Measurements from ENCODE around the gene ATP5PB.

Gene ATP5PB

DNA sequence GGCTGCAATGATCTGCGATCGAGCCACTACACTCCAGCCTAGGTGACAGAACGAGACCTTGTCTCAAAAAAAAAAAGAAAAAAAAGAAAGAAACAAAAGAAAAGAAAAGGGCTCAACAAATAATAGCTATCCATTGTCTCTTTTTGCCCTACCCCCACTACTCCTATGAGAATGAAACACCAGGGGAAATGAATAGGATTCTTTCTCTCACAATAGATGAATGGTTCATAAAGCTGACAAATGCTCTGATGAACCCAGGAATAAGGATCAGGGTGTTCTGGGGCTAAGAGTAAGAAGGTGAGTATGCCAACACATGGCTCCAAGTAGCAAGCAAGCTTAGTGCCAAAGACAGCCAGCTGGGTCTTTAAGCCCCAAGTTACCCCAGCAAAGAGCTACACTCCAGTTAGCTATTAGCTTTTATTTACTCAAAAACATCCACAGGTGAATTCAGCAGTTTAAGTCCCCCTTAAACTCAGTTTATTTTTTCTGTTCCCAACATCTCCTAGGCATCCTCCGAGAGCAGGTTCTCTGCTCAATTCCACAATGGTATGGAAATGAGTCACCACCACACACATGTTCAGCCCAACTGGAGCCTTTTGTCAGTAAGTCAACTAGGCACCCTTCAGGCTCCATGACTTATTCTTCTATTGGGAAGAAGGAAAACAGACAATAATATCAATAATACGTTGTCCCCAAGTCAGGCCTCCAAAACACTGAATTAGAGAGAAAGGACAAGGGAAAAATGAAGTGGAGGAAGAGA lies 49.9 kb downstream of the ATP5PB start:
- no peak for DNase-seq
- in situ Hi-C loops (cut with MboI; ENCODE audit: low pct_unique_long_range_greater_than_20kb, low sequenced_read_pairs), result no loop called here

DNA sequence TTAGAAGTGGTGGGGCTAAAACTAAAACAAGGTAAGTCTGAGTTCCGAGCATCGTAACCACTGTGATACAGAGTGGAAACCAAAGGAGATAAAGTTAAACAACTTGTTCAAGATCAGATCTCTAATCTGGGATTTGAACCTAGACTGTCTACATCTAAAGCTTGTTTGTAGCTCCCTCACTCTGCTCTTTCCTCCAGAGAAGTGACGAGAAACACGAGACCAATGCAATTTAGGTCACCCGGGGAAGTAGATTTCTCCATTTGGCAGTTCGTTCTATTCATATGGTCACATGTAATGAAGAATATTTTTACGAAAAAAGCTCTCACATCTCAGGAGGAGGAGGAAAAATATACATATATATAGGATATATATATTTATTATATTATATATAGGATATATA lies 52.4 kb downstream of the ATP5PB start:
- no peak for DNase-seq
- in situ Hi-C loops (cut with MboI; ENCODE audit: low pct_unique_long_range_greater_than_20kb, low sequenced_read_pairs), result no loop called here

DNA sequence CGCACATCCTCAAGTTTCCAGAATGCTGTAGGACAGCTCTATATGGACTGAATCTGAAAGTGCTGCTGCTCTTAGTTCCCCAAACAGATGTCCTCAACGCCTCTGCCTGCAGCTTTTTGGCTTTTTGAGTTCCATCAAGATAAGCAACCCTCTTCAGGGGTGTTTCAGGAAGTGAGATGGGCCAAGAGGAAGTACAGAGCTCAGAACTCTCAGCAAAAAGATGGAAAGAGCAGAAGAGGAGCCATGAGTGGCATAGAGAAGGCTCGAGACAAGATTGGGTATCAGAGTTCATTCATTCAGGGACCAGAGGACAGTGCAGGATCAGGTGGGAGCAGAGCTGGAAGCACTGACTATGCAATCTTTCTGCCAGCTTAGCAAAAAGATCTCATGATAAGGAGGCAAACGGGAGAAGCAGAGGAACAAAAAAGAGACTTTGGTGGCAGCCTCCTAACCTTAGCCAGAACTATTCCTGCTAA lies 54.4 kb downstream of the ATP5PB start, which contains the start of the genes ADORA3 and TMIGD3:
ADORA3 (minus strand) TSS at position 49 of the 476 bp plus-strand sequence. CDS start 279 bp downstream, outside the sequence.
TMIGD3 (minus strand) TSS at position 49 of the 476 bp plus-strand sequence. CDS start 279 bp downstream, outside the sequence.
- in situ Hi-C loops (cut with MboI; ENCODE audit: low pct_unique_long_range_greater_than_20kb, low sequenced_read_pairs), result no loop called here
- DNase-seq, result peak; percentile 86

DNA sequence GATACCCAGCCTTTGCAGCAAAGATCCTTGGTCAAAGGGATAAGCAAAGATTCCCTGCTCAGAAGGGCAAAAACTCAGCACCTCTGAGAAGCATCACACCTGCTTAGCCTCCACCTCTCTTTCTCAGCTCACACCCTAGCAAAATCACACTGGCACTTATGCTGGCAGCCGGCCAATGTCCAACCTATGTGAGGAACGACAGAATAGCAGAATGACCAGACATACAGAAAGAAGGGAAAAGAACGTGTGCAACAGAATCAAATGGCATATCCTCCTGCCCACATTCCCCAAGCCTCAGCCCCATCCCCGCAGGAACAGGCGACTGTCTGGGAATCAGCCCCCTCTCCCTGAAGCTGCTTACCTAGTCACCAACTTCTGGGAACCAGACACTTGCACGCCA lies 54.8 kb downstream of the ATP5PB start:
- no peak for DNase-seq
- in situ Hi-C loops (cut with MboI; ENCODE audit: low pct_unique_long_range_greater_than_20kb, low sequenced_read_pairs), result no loop called here

DNA sequence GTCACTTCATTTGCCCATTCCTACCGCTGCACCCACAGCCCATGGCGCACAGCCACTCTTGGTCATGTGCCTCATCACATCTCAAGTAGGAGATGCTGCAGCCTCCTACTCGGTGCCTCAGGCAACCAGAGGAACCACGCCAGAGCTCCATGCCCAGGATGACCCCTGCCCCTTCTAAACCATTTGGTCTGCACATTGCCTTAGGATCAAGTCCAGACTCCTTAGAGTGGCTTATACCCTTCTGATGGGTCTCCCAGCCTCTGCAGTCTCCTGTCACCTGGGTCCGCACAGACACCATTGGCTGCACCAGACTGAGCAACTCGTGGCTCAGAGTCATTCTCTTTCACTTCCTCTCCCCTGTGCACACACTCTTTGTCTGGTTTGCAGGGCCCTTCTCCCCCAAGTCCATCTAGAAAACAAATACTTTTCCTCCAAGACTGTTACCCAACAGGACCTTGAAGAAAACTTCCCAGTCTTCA lies 56.4 kb downstream of the ATP5PB start:
- DNase-seq, result no peak
- in situ Hi-C loops (cut with MboI; ENCODE audit: low pct_unique_long_range_greater_than_20kb, low sequenced_read_pairs), result no loop called here

DNA sequence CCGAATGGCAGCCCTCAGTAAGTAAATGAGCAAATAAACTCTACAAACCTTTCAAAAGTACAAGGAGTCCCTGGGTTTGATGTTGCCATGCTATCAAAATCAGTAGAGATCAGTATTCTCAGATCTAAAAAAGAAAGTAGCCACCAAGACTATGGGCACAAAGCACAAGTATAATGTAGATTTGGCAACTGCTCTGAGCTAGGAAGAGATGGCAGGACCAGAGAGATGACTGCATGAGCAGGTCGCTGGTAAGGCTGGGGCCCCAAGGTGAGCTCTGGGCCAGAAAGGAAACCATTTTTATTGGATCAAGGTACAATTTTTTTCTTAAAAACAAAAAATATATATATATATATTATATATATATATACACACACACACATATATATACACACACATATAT lies 57.3 kb downstream of the ATP5PB start:
- no peak for DNase-seq
- in situ Hi-C loops (cut with MboI; ENCODE audit: low pct_unique_long_range_greater_than_20kb, low sequenced_read_pairs), result no loop called here

DNA sequence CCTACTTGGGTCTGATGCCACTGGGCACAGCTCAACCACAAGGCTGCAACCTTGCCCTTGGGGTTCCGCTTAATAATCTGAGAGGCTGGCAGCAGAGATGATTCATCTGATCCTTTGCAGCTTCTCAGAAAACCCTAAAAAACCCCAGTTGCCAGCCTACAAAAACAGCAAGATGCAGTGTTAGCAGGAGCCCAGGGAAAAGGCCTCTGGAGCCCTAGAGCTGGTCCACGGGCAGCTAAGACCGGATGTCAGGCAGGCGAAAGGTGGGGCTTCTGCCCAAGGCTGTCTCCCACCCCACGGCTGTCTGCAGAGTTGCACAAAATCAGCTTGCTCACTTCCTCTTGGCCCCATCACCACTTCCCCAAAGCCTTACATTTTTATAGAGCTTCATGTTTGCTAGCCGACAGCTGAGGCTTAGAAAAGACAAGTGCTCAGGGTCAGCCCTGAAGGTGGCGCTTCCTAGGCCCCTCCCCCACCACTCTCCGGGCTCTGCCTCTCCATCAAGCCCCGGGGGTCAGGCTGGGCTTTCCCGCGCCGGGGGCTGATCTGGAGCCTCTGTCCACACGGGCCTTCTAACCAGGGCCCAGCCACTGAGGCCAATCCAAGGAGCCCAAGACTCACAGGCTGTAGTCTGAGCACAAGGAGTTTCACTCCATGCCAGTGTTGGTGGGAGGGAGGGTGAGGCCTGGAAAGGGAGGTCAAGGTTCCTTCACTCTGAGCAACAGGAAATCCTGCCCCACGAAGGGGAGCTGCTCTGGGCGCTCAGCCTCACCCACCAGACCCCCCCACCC lies 58.3 kb downstream of the ATP5PB start:
- in situ Hi-C loops (cut with MboI; ENCODE audit: low pct_unique_long_range_greater_than_20kb, low sequenced_read_pairs), result no loop called here
- peak; percentile 98 for DNase-seq

DNA sequence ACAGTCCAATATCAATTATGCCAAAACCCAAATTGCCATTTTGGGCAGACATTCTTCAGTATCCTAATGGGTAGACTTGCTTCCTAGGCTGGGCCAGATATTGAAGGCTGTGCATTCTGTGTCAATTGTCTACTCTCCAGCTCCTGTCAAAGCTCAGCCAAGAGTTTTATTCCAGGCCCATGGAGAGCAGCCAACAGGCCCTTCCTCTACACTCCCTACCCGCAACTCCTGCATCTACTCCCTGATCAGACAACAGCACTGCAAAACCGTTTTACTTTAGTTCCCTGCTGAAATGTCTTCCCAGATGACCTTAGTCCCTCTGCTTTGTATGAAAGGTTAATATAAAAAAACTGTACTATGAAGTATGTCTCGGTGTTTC lies 60.7 kb downstream of the ATP5PB start:
- in situ Hi-C loops (cut with MboI; ENCODE audit: low pct_unique_long_range_greater_than_20kb, low sequenced_read_pairs), result no loop called here
- no peak for DNase-seq

DNA sequence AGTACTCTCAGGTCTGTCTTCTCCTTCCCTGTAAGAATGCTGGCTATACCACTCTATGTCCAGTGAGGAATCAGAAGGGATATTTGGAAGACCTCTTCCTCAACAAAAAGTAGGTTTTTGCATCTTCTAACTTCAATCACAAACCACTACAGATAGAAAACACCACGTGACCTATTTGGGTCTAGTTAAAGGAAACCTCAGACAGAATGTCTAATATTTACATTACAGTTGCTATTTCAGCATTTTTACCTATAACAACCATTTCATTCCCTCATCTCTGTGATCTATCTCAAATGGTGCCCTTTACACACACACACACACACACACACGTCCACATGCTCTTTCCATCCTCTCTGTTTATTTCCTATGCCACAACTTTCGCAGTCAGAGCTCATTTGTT lies 62.1 kb downstream of the ATP5PB start:
- in situ Hi-C loops (cut with MboI; ENCODE audit: low pct_unique_long_range_greater_than_20kb, low sequenced_read_pairs), result no loop called here
- no peak for DNase-seq
